Chondrocyte (in vitro differentiated cells): ENCODE data around the gene MCF2L2. TPM values are rescaled to one million over a fixed set of nuclear protein-coding genes. Genes with fewer than 3 reads are reported as not detected.
"Not testable (repeated sequence)": the region's sequence is repeated elsewhere in the genome, so short reads cannot be mapped to it uniquely, and the experiment has no call there.

Experiments
- DNase-seq: peaks from one replicate; pipeline ENCODE4 v3.0.0; 2021; ENCODE audit warnings: mixed read lengths, low spot score
- H3K27ac Mint-ChIP-seq: one replicate; pipeline ENCODE4 v1.8.0; 2021; ENCODE audit warnings: mild to moderate bottlenecking, moderate library complexity, mixed read lengths; ENCODE audit not compliant: unreplicated experiment
- H3K27me3 Mint-ChIP-seq: 2 replicates; pipeline ENCODE4 v1.8.0; 2021; ENCODE audit warnings: low read depth, mixed read lengths
- H3K36me3 Mint-ChIP-seq: 2 replicates; pipeline ENCODE4 v1.8.0; 2021; ENCODE audit warnings: low read depth, mixed read lengths
- H3K4me1 Mint-ChIP-seq: 2 replicates; pipeline ENCODE4 v1.8.0; 2021; ENCODE audit warnings: low read depth, mild to moderate bottlenecking, mixed read lengths
- H3K4me3 Mint-ChIP-seq: one replicate; pipeline ENCODE4 v1.8.0; 2021; ENCODE audit warnings: mild to moderate bottlenecking, moderate library complexity, mixed read lengths; ENCODE audit not compliant: unreplicated experiment
- H3K9me3 Mint-ChIP-seq: 2 replicates; pipeline ENCODE4 v1.8.0; 2021; ENCODE audit warnings: low read depth, mixed read lengths
- CTCF ChIP-seq: fragments of 200-600 bp; sonication (generic); IDR thresholded peaks from 2 replicates; pipeline ENCODE4 v1.5.0; 2021; ENCODE audit warnings: antibody characterized with exemption, mild to moderate bottlenecking, moderate library complexity
- total RNA-seq: library from RNA; stranded (reverse); gene quantifications from 3 replicates; pipeline ENCODE4 v1.2.1, GENCODE V29; 2021

MCF2L2 gene
- total RNA-seq, 1 donor from 2014 or later, result 2.6 TPM

- TF ChIP-seq CTCF, result no peak
- Mint-ChIP-seq H3K4me1 (peaks cover 12% of the 10 kb centered on the region), H3K36me3 (peaks cover 9% of the 10 kb centered on the region), H3K4me3 (no peak overlapping the region), H3K27me3 (peaks cover 12% of the 10 kb centered on the region), H3K27ac (no peak overlapping the region), H3K9me3 (peaks cover 34% of the 10 kb centered on the region)
- no peak for DNase-seq
These were observed 15.3 kb upstream of the MCF2L2 start for GRCh38 chr3:183443395-183444385.

- TF ChIP-seq CTCF, result no peak
- no peak overlapping the region for H3K27ac Mint-ChIP-seq
- H3K9me3 Mint-ChIP-seq, result peaks cover 34% of the 10 kb centered on the region
- peaks cover 12% of the 10 kb centered on the region for H3K27me3 Mint-ChIP-seq
- H3K4me1 Mint-ChIP-seq, result peaks cover 6% of the 10 kb centered on the region
- DNase-seq, result no peak
- H3K36me3 Mint-ChIP-seq, result peaks cover 9% of the 10 kb centered on the region
- no peak overlapping the region for H3K4me3 Mint-ChIP-seq
These were observed 14.6 kb upstream of the MCF2L2 start for GRCh38 chr3:183442994-183443393.

- Mint-ChIP-seq H3K9me3 (peaks cover 34% of the 10 kb centered on the region), H3K27me3 (peaks cover 14% of the 10 kb centered on the region)
- not testable (repeated sequence) for H3K4me3 Mint-ChIP-seq, H3K27ac Mint-ChIP-seq, H3K36me3 Mint-ChIP-seq, DNase-seq, H3K4me1 Mint-ChIP-seq
These were observed 12.1 kb upstream of the MCF2L2 start for GRCh38 chr3:183440521-183440920.

- no peak overlapping the region for H3K27ac Mint-ChIP-seq
- H3K27me3 Mint-ChIP-seq, result peaks cover 17% of the 10 kb centered on the region
- H3K9me3 Mint-ChIP-seq, result peaks cover 31% of the 10 kb centered on the region
- no peaks in the 10 kb centered on the region for H3K4me1 Mint-ChIP-seq
- no peak for DNase-seq
- TF ChIP-seq CTCF, result no peak
- no peak overlapping the region for H3K4me3 Mint-ChIP-seq
- H3K36me3 Mint-ChIP-seq, result peaks cover 9% of the 10 kb centered on the region
These were observed 11.1 kb upstream of the MCF2L2 start for GRCh38 chr3:183439515-183439914.

GRCh38 chr3:183438735-183439134 lies 10.3 kb upstream of the MCF2L2 start:
- H3K27ac Mint-ChIP-seq, result no peak overlapping the region
- DNase-seq, result no peak
- H3K9me3 Mint-ChIP-seq, result peaks cover 27% of the 10 kb centered on the region
- peaks cover 21% of the 10 kb centered on the region for H3K27me3 Mint-ChIP-seq
- no peak for TF ChIP-seq CTCF
- H3K36me3 Mint-ChIP-seq, result peaks cover 7% of the 10 kb centered on the region
- no peaks in the 10 kb centered on the region for H3K4me1 Mint-ChIP-seq
- H3K4me3 Mint-ChIP-seq, result no peak overlapping the region
